ENCODE results near the gene DOCK1.

The DOCK1 gene

GRCh38 chr10:126924915-126925300 is 19.7 kb downstream of the DOCK1 start:
- DNase-seq (ENCODE audit: low read depth) = no peak
- no peak overlapping the region for H3K4me3 ChIP-seq (ENCODE audit: low read length)
- TF ChIP-seq CTCF (conservative IDR thresholded peaks at IDR 0.05; ENCODE audit: low read depth, low read length) = no peak

GRCh38 chr10:126926568-126926967 is 21.3 kb downstream of the DOCK1 start:
- no peak overlapping the region for H3K4me3 ChIP-seq (ENCODE audit: low read length)
- DNase-seq (ENCODE audit: low read depth) = no peak
- no peak for TF ChIP-seq CTCF (conservative IDR thresholded peaks at IDR 0.05; ENCODE audit: low read depth, low read length)

DNA sequence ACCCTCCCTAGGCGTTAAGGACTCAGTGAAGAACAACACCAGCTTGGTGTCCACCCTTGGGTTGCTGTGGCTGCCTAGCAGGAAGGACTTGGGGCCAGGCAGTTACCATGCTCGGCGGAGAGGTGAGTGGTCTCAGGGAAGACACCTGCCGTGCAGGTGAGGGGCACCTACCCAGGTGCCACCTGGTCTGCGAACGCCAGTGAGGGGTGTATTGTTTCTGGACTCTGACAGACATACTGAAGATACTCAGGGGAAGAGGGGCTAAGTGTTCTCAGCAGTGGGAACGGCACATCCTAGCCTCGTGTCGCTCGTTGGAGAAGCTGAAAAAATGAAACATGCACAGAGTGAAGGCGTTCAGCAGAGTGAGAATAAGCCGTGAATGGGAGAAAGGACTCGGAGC is 22.6 kb downstream of the DOCK1 start:
- H3K4me3 ChIP-seq (ENCODE audit: low read length) = no peak overlapping the region
- TF ChIP-seq CTCF (conservative IDR thresholded peaks at IDR 0.05; ENCODE audit: low read depth, low read length) = no peak
- no peak for DNase-seq (ENCODE audit: low read depth)

DNA sequence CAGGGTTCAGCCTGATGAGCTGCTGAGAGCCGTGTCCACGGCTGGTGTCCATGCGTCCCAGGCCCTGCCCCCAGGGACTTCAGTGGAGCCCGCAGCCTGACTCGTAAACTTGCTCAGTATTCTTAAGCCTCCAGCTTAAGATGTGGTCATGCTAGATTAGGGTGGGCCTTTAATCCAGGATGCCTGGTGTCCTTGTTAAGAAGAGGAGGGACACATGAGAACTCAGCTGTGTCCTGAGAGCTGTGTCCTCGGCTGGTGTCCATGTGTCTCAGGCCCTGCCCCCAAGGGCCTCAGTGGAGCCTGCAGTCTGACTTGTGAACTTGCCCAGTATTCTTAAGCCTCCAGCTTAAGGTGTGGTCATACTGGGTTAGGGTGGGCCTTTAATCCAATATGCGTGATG is 23.0 kb downstream of the DOCK1 start:
- DNase-seq (ENCODE audit: low read depth) = no peak
- no peak overlapping the region for H3K4me3 ChIP-seq (ENCODE audit: low read length)
- TF ChIP-seq CTCF (conservative IDR thresholded peaks at IDR 0.05; ENCODE audit: low read depth, low read length) = no peak

- no peak for DNase-seq (ENCODE audit: low read depth)
- TF ChIP-seq CTCF (conservative IDR thresholded peaks at IDR 0.05; ENCODE audit: low read depth, low read length) = no peak
- H3K4me3 ChIP-seq (ENCODE audit: low read length) = no peak overlapping the region
These were observed 24.2 kb downstream of the DOCK1 start for GRCh38 chr10:126929391-126929790.

DNA sequence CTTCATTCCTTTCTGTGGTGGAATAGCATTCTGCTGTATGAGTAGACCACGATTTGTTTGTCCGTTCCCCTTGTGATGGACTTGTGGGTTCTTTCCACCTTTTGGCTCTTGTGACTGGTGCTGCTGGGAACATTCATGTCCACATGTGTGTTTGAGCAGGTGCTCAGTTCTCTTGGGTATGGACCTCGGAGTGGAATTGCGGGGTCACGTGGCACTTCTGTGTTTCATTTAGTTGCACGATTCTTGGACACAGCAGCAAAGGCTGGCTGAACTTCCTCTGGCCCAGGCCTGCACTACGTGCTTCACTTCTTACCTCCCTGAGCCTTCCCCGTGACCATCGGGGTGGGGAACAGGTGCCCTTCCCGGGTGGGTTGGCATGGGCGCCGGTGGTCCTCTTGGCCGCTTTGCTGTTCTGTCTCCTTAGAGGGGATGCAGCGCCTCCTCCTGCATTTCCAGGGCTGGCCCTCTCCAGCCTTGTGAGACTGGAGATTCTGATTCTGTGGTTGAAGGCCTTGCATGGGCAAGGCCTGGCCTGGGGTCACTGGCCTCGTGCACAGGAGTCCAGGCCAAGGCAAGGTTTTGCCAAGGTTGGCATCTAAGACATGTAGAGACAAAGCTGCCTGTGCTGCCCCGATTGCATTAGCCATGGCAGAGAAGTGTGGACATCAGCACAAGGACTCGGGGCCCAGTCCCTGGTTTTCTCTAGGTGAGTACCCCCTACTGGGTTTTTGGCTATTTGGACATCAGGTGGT is 25.1 kb downstream of the DOCK1 start:
- H3K4me3 ChIP-seq (ENCODE audit: low read length) = no peak overlapping the region
- no peak for DNase-seq (ENCODE audit: low read depth)
- no peak for TF ChIP-seq CTCF (conservative IDR thresholded peaks at IDR 0.05; ENCODE audit: low read depth, low read length)

DNA sequence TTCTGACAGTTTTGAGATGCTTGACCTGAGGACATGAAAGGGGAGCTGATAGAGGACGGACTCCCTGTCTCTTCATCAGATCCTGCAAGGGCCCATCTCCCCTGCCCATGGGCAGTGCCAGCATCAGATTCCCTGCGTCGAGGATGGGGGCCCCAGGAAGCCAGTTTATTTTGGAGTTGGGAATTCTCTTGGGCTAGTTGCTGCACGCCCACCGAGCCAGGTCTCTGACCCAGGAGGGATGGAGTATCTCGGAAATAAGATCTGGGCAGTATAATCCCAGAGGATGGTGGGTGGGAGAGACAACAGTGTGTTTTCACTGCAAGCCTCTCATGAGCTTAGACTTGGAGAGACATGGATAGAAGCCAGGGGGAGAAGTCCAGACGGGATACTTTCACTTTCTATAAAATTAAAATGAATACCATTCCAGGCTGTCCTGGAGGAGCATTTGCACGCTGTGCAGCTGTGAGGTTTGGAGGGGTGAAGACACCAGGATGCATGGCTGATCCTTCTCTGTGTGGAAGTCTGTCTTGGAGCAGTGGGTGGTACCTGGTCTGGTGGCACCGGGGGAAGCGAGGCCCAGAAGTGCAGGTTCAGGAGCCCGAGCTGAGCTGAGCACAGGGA is 25.8 kb downstream of the DOCK1 start:
- DNase-seq (ENCODE audit: low read depth) = no peak
- no peak for TF ChIP-seq CTCF (conservative IDR thresholded peaks at IDR 0.05; ENCODE audit: low read depth, low read length)
- H3K4me3 ChIP-seq (ENCODE audit: low read length) = no peak overlapping the region

Measured in retinal pigment epithelial cell (primary cell).